Smooth muscle cell (in vitro differentiated cells): ENCODE data around the gene TTLL11. TPM values are rescaled to one million over a fixed set of nuclear protein-coding genes. Genes with fewer than 3 reads are reported as not detected.

Source experiments
- DNase-seq: peaks from one replicate; lab custom pipeline; 2025; ENCODE audit not compliant: unreplicated experiment; lab: John Stamatoyannopoulos, UW
- H2AFZ ChIP-seq: fragments of 200-600 bp; sonication (generic); 2 replicates; pipeline ENCODE4 v1.6.0; 2016; ENCODE audit warnings: antibody characterized with exemption, low read depth, mild to moderate bottlenecking
- H3F3A ChIP-seq: fragments of 200-600 bp; sonication (generic); 2 replicates; pipeline ENCODE4 v1.6.0; 2017; ENCODE audit warnings: antibody characterized with exemption, low read depth
- H3K27ac ChIP-seq: fragments of 200-600 bp; sonication (generic); 2 replicates; pipeline ENCODE4 v1.5.1; 2016; ENCODE audit warnings: low read depth, mild to moderate bottlenecking
- H3K27me3 ChIP-seq: fragments of 200-600 bp; sonication (generic); 2 replicates; pipeline ENCODE4 v1.6.1; 2016; ENCODE audit warnings: low read depth, mild to moderate bottlenecking
- H3K36me3 ChIP-seq: fragments of 200-600 bp; sonication (generic); 2 replicates; pipeline ENCODE4 v1.5.1; 2016; ENCODE audit warnings: low read depth
- H3K4me1 ChIP-seq: fragments of 200-600 bp; sonication (generic); 2 replicates; pipeline ENCODE4 v1.5.1; 2016; ENCODE audit warnings: low read depth
- H3K4me2 ChIP-seq: fragments of 200-600 bp; sonication (generic); 2 replicates; pipeline ENCODE4 v1.6.0; 2016; ENCODE audit warnings: mild to moderate bottlenecking
- H3K4me3 ChIP-seq: fragments of 200-600 bp; sonication (generic); 2 replicates; pipeline ENCODE4 v1.5.1; 2016; ENCODE audit warnings: mild to moderate bottlenecking
- H3K79me2 ChIP-seq: fragments of 200-600 bp; sonication (generic); 2 replicates; pipeline ENCODE4 v1.6.0; 2016; ENCODE audit warnings: low read depth, mild to moderate bottlenecking
- H3K9ac ChIP-seq: fragments of 200-600 bp; sonication (generic); 2 replicates; pipeline ENCODE4 v1.6.0; 2016; ENCODE audit warnings: low read depth
- H3K9me3 ChIP-seq: fragments of 200-600 bp; sonication (generic); replicated peaks from 2 replicates; pipeline ENCODE4 v1.5.1; 2016; ENCODE audit warnings: low read depth
- H4K20me1 ChIP-seq: fragments of 200-600 bp; sonication (generic); 2 replicates; pipeline ENCODE4 v1.6.0; 2016; ENCODE audit warnings: low read depth
- WGBS: methylation state at CpG from one replicate; pipeline ENCODE4 v1.1.7; 2016; ENCODE audit warnings: low lambda C conversion rate; 5-methylcytosine and 5-hydroxymethylcytosine counted together
- polyA plus RNA-seq: library from polyadenylated mRNA; unstranded; fragments of >200 nt; fragmentation: Nextera tagmentation; extraction: Ambion mirVana; gene quantifications from 2 replicates; pipeline ENCODE4 v1.2.1, GENCODE V29; 2016
- total RNA-seq: library from RNA; depleted of rRNA; stranded (reverse); fragments of >200 nt; gene quantifications from 2 replicates; pipeline ENCODE4 v1.2.3, GENCODE V29; 2014
- TF ChIP-seq, protein P1 (sequence below): fragments of 200-600 bp; sonication (generic); IDR thresholded peaks from 2 replicates; pipeline ENCODE4 v1.5.1; 2017; ENCODE audit warnings: borderline replicate concordance, mild to moderate bottlenecking, antibody characterized with exemption; ENCODE audit not compliant: insufficient read depth, poor library complexity, severe bottlenecking

TTLL11 gene
- total and polyA plus RNA-seq, 2 experiments from 2014 or later: 2.6 to 3.7 TPM

DNA sequence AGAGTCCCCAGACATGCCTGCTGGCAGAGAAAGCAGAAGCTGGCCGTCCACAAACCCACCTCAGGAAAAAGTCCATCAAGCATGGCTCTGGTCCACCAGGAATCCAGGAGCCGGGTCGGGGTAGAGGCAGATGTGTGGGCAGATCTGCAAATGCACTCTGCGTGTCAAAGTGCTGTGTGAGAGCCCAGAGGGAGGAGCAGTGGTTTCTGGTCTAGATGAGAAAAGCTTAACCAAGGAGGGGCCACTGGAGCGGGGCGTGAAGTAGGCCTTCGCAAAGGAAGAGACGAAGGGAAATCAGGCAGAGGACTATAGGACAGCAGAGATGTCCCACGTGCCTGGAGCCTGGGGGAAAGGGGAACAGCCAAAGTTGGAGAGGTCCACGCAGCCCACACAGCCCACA lies 40.0 kb downstream of the TTLL11 start:
- Histone ChIP-seq H3K79me2 (no peaks in the 10 kb centered on the region), H3K27ac (no peak overlapping the region), H3F3A (no peaks in the 10 kb centered on the region), H4K20me1 (peaks cover 47% of the 10 kb centered on the region), H3K9me3 (no peaks in the 10 kb centered on the region), H3K9ac (no peak overlapping the region), H3K4me1 (no peaks in the 10 kb centered on the region), H3K4me3 (no peak overlapping the region), H3K27me3 (no peaks in the 10 kb centered on the region), H3K36me3 (no peaks in the 10 kb centered on the region), H2AFZ (no peak overlapping the region), H3K4me2 (no peak overlapping the region)
- TF ChIP-seq, protein P1, sequence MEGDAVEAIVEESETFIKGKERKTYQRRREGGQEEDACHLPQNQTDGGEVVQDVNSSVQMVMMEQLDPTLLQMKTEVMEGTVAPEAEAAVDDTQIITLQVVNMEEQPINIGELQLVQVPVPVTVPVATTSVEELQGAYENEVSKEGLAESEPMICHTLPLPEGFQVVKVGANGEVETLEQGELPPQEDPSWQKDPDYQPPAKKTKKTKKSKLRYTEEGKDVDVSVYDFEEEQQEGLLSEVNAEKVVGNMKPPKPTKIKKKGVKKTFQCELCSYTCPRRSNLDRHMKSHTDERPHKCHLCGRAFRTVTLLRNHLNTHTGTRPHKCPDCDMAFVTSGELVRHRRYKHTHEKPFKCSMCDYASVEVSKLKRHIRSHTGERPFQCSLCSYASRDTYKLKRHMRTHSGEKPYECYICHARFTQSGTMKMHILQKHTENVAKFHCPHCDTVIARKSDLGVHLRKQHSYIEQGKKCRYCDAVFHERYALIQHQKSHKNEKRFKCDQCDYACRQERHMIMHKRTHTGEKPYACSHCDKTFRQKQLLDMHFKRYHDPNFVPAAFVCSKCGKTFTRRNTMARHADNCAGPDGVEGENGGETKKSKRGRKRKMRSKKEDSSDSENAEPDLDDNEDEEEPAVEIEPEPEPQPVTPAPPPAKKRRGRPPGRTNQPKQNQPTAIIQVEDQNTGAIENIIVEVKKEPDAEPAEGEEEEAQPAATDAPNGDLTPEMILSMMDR: no peak
- 65% methylated on average over 10 of the region's 10 CpGs for WGBS
- no peak for DNase-seq

DNA sequence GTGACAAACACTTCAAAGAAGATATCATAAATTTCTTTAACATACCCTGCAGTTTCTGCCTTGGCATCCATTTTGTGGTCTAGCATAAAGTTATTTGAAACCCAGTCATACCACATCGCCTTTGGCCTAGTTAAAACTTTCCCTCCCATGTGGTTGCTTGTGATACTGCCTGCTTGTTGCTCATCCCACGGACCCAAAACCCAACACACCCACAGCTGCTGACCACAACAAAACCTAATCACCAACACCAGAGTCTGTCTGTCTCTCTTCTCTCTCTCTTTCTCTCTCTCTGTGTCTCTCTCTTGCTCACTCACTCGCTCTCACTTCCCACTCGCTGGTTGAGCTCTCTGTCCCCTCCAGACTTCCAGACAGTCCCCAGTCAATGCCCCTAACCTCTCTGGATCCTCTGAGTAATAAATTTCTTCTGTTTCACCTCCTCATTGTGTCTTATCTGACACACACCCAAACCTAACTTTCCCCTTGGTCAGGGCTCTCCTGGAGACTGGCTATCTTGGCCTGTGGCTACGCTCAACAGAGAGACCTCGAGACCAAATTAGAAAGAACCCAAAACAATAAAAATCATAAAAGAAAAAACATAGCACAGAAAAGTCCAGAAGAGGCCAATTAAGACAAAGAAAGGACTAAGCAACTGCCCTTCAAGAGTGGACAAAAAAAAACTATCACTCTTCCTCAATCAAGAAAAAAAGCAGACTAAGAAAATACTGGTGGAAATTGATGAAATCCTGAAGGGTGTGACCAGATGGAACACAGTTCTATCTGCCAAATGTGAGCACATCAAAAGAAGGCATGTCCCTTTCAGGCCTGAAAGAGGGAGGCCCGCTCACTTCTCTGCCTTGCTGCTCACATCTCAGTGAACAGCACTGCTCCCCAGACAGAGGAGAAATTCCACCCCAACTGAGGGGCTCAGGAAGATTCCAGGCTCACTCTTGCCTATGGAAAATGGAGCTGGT lies 41.5 kb downstream of the TTLL11 start:
- H3K27me3 ChIP-seq: no peaks in the 10 kb centered on the region
- H3K9ac ChIP-seq: no peak overlapping the region
- H2AFZ ChIP-seq: no peak overlapping the region
- no peaks in the 10 kb centered on the region for H3K9me3 ChIP-seq
- H3K36me3 ChIP-seq: no peaks in the 10 kb centered on the region
- no peak for DNase-seq
- no peak overlapping the region for H3K4me2 ChIP-seq
- WGBS: 77% methylated on average over 7 of the region's 7 CpGs
- H3K4me1 ChIP-seq: no peaks in the 10 kb centered on the region
- H3K79me2 ChIP-seq: no peaks in the 10 kb centered on the region
- H4K20me1 ChIP-seq: peaks cover 49% of the 10 kb centered on the region
- TF ChIP-seq, protein P1: no peak
- H3K4me3 ChIP-seq: no peak overlapping the region
- H3F3A ChIP-seq: no peaks in the 10 kb centered on the region
- H3K27ac ChIP-seq: peak overlapping the region; percentile 18

DNA sequence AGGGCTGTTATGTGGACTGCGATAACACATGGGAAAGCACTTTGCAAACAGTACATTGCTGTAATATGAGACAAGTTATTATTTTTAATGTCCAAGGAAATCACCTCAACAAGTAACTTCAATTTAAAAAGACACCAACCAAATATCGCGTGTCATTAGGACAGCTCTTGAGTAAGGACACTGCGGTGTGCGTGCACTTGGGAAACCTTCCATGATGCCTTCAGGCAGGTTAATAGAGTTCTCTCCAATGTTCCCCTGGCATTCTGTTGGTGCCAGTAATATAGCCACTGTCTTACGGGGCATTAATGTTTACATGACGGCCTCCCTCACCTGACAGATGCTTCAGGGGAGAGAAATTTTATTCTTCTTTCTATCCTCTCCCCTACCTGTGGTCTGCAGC lies 42.9 kb downstream of the TTLL11 start:
- no peak for DNase-seq
- Histone ChIP-seq H3K4me3 (no peak overlapping the region), H3F3A (no peaks in the 10 kb centered on the region), H4K20me1 (peaks cover 39% of the 10 kb centered on the region), H2AFZ (no peak overlapping the region), H3K36me3 (no peaks in the 10 kb centered on the region), H3K79me2 (no peaks in the 10 kb centered on the region), H3K4me1 (no peaks in the 10 kb centered on the region), H3K27me3 (no peaks in the 10 kb centered on the region), H3K9ac (no peak overlapping the region), H3K4me2 (no peak overlapping the region), H3K27ac (no peak overlapping the region), H3K9me3 (no peaks in the 10 kb centered on the region)
- WGBS: 93% methylated on average over 7 of the region's 7 CpGs
- TF ChIP-seq, protein P1: no peak
